ENCODE results near the gene CDC42BPA. TPM values are rescaled to one million over a fixed set of nuclear protein-coding genes. Genes with fewer than 3 reads are reported as not detected.

CDC42BPA gene
- total RNA-seq, 1 donor = 113 TPM

- no peak overlapping the region for H3K4me3 ChIP-seq (ENCODE audit: low read depth, low read length)
- TF ChIP-seq, protein P1, sequence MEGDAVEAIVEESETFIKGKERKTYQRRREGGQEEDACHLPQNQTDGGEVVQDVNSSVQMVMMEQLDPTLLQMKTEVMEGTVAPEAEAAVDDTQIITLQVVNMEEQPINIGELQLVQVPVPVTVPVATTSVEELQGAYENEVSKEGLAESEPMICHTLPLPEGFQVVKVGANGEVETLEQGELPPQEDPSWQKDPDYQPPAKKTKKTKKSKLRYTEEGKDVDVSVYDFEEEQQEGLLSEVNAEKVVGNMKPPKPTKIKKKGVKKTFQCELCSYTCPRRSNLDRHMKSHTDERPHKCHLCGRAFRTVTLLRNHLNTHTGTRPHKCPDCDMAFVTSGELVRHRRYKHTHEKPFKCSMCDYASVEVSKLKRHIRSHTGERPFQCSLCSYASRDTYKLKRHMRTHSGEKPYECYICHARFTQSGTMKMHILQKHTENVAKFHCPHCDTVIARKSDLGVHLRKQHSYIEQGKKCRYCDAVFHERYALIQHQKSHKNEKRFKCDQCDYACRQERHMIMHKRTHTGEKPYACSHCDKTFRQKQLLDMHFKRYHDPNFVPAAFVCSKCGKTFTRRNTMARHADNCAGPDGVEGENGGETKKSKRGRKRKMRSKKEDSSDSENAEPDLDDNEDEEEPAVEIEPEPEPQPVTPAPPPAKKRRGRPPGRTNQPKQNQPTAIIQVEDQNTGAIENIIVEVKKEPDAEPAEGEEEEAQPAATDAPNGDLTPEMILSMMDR (IDR thresholded peaks at IDR 0.05; ENCODE audit: insufficient read depth, low read depth, low read length) = no peak
- DNase-seq (ENCODE audit: low read depth) = no peak
These were observed 333.0 kb downstream of the CDC42BPA start for GRCh38 chr1:226985239-226985838.

GRCh38 chr1:226984521-226985238 is 333.6 kb downstream of the CDC42BPA start:
- TF ChIP-seq, protein P1 (IDR thresholded peaks at IDR 0.05; ENCODE audit: insufficient read depth, low read depth, low read length) = no peak
- no peak for DNase-seq (ENCODE audit: low read depth)
- H3K4me3 ChIP-seq (ENCODE audit: low read depth, low read length) = no peak overlapping the region

DNA sequence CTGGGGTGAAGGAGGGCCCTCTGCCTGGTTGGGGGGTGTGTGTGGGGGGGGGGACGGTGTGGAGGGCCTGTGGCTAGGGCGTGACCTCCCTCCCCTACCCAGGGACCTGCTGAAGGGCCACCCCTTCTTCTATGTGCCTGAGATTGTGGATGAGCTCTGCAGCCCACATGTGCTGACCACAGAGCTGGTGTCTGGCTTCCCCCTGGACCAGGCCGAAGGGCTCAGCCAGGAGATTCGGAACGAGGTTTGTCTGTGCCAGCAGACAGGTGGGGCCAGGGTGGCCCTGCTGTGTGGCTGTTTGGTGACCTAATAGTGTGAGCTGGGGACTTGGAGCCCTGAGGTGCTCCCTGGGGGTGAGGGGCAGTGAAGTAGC is 334.3 kb downstream of the CDC42BPA start:
- TF ChIP-seq, protein P1 (IDR thresholded peaks at IDR 0.05; ENCODE audit: insufficient read depth, low read depth, low read length) = no peak
- no peak for DNase-seq (ENCODE audit: low read depth)
- H3K4me3 ChIP-seq (ENCODE audit: low read depth, low read length) = no peak overlapping the region

DNA sequence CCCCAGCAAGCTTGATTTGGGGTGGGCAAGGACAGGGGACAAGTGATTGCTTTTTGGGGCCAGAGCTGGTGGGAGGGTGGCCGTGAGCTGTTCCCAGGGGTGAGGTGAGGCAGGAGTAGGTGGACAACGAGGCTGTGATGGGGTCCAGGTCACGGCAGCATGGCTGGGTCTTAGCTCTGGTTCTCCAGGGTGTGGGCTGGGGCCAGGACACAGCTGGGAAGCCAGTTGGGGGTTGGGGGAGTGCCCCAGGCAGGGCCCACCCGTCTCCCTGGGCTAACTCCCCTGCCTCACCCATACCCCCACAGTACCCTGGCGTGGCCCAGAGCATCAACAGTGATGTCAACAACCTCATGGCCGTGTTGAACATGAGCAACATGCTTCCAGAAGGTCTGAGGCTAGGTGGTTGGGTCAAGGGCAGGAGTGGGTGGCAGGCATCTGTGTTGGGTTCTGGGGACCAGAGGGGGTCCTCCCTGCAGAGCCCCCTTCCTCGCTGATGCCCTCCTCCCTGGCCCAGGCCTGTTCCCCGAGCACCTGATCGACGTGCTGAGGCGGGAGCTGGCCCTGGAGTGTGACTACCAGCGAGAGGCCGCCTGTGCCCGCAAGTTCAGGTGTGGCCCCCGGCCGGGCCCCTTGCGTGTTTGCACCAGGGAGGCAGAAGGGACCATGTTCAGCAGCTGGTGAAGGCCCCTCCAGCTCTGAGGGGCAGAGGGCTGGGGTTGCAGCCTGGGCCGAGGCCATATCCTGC is 334.9 kb downstream of the CDC42BPA start:
- no peak for DNase-seq (ENCODE audit: low read depth)
- TF ChIP-seq, protein P1 (IDR thresholded peaks at IDR 0.05; ENCODE audit: insufficient read depth, low read depth, low read length) = no peak
- no peak overlapping the region for H3K4me3 ChIP-seq (ENCODE audit: low read depth, low read length)

- no peak for DNase-seq (ENCODE audit: low read depth)
- TF ChIP-seq, protein P1 (IDR thresholded peaks at IDR 0.05; ENCODE audit: insufficient read depth, low read depth, low read length) = no peak
- H3K4me3 ChIP-seq (ENCODE audit: low read depth, low read length) = no peak overlapping the region
These were observed 335.7 kb downstream of the CDC42BPA start for GRCh38 chr1:226982451-226983177.

DNA sequence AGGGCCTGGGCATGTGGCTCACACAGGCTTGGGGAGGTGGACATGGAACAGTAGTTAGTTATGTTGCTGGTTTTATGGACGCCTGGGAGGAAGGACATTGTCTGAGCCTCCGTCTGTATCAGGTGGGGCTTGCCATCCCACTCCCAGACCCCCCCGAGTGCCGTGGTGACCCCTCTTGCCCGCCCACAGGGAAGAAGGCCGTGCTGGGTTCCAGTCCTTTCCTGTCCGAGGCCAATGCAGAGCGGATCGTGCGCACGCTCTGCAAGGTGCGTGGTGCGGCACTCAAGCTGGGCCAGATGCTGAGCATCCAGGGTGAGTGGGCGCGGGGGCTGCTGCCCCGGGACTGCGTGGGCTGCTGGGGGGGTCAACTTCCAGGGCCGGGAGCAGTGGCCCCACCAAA is 336.5 kb downstream of the CDC42BPA start:
- H3K4me3 ChIP-seq (ENCODE audit: low read depth, low read length) = no peak overlapping the region
- TF ChIP-seq, protein P1 (IDR thresholded peaks at IDR 0.05; ENCODE audit: insufficient read depth, low read depth, low read length) = no peak
- no peak for DNase-seq (ENCODE audit: low read depth)
